HL-60/S4 (cell line): Measurements from ENCODE around the gene TDRD9.

Source experiments
- in situ Hi-C: fragments of 300-500 bp; cut with MboI; formaldehyde crosslinking; loops from 2 replicates; pipeline ENCODE4 v1.14.3; 2022; ENCODE audit warnings: low sequenced_read_pairs

The TDRD9 gene

DNA sequence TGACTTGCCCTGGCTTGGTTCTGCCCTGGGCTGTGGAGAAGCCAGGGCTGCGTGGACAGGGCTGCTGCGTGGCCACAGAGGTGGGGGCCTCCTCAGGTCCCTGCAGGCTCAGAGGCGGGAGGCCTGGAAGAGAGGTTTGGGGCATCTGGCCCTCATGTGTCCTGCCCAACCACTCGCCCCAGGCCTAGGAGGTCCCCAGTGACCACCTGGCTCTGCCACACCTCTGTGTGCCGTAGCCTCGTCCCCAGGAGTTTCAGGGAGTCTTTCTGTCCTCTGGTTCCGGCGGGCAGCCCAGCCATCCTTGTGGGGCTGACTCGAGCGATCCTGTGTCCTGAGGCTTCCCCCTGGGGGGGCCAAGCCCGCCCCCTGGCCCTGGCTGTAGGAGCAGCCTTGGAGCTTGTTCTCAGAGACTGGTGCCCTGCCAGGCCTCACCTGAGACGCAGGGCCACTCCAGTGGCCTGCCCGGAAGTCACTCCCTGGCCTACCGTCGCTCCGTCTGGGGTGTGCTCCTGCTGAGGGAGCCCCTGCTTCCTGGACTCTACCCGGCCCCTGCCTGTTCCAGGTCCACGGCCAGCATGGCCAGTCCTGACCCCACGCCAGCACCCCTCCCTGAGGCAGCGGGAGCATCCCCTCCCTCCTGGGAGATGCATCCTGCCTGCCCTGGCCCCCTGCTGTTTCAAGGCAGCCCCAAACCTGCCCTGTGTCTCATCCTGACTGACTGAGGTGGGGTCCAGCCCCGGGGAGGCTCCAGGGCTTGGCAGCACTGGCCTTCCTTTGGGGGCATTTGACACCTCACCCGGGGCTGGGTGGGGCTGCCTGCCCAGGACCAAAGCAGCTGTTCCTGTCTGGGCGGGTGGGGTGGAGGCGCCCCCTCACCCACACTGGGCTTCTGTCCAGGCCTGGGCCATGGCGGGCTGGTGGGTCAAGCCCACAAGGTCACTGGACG lies 171.1 kb downstream of the TDRD9 start:
- in situ Hi-C loops = no loop called here

DNA sequence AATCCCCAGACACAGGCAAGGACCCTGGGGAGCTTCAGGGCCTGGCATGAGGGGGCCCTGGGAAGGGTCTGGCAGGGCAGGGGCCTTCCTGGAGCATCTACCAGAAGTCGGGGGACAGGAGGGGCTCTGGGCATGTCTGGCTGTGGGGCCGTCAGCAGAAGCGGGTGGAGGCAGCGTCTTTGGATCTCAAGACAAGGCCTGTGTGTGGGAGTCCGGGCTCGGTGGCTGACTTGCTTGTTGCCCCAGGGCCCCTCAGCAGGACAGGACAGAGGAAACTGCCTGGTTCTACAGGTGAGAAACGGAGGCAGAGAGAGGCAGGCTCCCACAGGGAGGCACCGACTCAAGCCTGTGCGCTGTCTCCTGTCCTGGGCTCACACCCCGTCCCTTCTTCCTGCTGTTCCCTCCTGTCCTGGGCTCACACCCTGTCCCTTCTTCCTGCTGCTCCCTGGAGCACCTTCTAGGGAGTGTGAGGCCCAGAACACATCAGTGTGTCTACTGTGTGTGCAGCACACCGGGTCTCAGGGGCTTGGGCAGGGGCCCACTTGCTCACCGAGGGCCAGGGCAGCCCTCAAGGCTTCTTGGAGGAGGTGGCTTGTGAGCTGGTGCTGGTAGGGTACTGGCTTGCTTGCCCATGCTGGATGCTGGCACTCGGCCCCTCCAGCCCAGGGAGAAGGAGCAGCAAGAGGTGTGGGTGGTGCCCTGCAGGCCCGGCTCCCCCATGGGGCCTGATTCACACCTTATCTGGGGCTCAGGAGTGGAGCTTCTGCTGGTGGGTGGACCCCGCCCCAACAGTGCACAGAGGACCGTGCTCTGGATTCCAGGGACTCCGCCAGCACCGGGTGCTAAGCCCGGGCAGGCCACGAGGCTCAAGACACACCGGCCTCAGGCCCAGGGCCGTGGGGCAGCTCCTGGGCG lies 172.2 kb downstream of the TDRD9 start:
- in situ Hi-C loops = no loop called here

DNA sequence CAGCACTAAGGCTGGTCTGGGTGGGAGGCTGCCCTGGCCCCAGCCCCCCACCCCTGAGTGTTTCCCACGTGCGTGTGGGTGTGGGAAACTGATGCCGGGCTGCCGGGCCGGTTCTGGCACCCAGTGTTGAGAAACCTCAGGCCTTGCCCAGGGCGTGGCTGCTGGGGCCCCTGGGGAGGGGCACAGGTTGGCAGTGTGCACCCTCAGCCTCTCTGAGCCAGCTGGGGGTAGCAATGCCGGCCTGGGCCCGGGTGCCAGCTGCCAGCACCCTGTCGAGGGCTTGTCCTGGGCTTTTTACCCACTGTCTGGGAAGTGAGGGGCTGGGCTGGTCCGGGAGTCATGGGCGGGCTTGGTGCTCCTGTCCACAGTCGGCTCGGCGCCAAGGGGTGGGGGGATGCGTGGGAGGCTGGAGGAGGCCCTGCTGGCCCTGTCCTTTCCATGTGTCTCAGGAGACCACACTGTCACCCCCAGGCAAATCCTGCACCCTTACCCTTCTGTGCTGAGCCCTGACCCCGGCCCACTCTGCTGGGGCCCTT lies 172.9 kb downstream of the TDRD9 start:
- in situ Hi-C loops = no loop called here

DNA sequence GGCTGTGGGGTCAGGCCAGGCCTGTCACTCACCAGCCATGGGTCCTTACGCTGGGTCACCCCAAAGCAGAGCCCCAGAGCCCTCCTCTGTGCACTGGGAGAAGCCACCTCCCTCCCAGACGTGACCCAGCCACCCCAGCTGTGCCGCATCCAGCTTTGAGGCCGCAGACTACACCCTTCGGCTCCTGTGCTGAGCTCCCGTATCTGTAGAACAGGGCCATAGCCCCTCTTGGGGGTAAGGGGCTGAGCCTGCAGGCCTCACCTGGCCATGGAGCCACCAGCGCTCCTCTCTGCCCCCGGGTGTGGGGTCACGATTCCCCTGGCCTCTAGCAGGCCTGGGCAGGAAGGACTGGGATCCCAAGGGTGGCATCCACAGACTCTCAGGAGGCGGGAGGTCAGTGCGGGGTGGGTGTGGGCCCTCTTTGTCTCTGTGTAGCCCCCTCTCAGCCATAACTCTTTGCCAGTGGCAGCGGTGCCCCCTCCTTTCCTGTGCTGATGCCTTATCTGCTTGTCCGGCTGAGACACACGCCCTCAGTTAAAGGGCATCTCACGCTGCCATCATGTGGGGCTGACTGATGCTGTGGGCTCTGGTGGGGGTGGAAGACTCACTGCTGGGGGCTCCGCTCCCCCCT lies 173.5 kb downstream of the TDRD9 start:
- in situ Hi-C loops = no loop called here
